RWPE2 (cell line): Measurements from ENCODE around the gene CYP4F8.

ENCODE experiments used
- ATAC-seq: fragments of 200-7000 bp; cut with Tn5 transposase; 3 replicates; pipeline ENCODE4 v1.9.1; 2021; ENCODE audit warnings: low read depth
- DNase-seq: peaks from one replicate; pipeline ENCODE4 v3.0.0-alpha.2; 2020; ENCODE audit warnings: low spot score
- H3K27ac ChIP-seq: fragments of 450-650 bp; 2 replicates; pipeline ENCODE4 v1.5.1; 2017; ENCODE audit warnings: mild to moderate bottlenecking; ENCODE audit not compliant: poor library complexity, severe bottlenecking
- H3K27me3 ChIP-seq: fragments of 250-450 bp; sonication (Bioruptor Pico); 2 replicates; pipeline ENCODE4 v1.5.1; 2021; ENCODE audit warnings: mild to moderate bottlenecking, moderate library complexity; ENCODE audit not compliant: insufficient read depth, poor library complexity, severe bottlenecking
- H3K36me3 ChIP-seq: fragments of 250-450 bp; sonication (Bioruptor Pico); 2 replicates; pipeline ENCODE4 v1.5.1; 2020; ENCODE audit warnings: low read depth, mild to moderate bottlenecking, moderate library complexity
- H3K4me1 ChIP-seq: fragments of 250-450 bp; sonication (Bioruptor Pico); 2 replicates; pipeline ENCODE4 v1.5.1; 2021; ENCODE audit warnings: mild to moderate bottlenecking, moderate library complexity; ENCODE audit not compliant: insufficient read depth, poor library complexity, severe bottlenecking
- H3K4me3 ChIP-seq: fragments of 250-450 bp; sonication (Bioruptor Pico); 2 replicates; pipeline ENCODE4 v1.5.1; 2021; ENCODE audit warnings: mild to moderate bottlenecking, moderate library complexity; ENCODE audit not compliant: severe bottlenecking
- H3K9me3 ChIP-seq: fragments of 250-450 bp; sonication (Bioruptor Pico); 2 replicates; pipeline ENCODE4 v1.5.1; 2021; ENCODE audit warnings: mild to moderate bottlenecking, moderate library complexity; ENCODE audit not compliant: severe bottlenecking
- CTCF ChIP-seq: fragments of 450-650 bp; IDR thresholded peaks from one replicate; pipeline ENCODE4 v1.5.1; 2017; ENCODE audit warnings: mild to moderate bottlenecking, moderate library complexity; ENCODE audit not compliant: poor library complexity, severe bottlenecking

CYP4F8 gene

DNA sequence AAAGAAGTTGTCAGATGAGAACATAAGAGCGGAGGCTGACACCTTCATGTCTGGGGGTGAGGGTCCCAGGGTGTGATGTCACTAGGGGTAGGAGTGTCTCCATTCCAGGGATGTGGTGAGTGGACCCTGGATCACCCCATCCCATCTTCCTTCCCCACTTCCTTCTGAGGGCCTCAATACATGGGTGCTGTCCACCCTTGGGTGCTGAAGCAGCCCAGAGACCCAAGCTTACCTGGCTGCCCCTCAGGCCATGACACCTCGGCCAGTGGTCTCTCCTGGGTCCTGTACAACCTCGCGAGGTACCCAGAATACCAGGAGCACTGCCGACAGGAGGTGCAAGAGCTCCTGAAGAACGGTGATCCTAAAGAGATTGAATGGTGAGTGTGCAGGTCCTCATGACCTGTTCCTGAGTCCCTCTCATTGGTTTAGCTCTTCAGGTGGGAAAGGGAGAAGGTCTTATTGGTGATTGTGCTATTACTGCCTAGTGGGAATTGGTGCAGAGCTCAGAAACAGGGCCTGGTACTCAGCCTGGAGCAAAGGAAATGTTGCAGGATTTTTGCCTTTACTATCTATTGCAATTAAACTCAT, 37.7 kb upstream of the CYP4F8 start:
- Histone ChIP-seq H3K27me3 (peaks cover 5% of the 10 kb centered on the region), H3K4me1 (no peaks in the 10 kb centered on the region), H3K9me3 (no peaks in the 10 kb centered on the region), H3K4me3 (no peak overlapping the region), H3K27ac (no peak overlapping the region), H3K36me3 (no peaks in the 10 kb centered on the region)
- ATAC-seq (no peak), DNase-seq (no peak)
- no peak for TF ChIP-seq CTCF

DNA sequence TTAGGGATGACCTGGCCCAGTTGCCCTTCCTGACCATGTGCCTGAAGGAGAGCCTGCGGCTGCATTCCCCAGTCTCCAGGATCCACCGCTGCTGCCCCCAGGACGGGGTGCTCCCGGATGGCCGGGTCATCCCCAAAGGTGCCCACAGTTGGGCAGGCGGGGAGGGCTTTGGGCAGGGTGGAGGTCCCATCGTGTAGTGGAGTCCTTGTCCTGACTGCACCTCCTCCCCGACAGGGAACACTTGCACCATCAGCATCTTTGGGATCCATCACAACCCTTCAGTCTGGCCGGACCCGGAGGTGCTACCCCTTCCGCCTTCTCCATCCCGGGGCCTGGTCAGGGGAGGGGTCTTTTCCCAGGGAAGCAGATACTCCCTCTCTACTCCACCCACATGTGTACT, 31.7 kb upstream of the CYP4F8 start:
- Histone ChIP-seq H3K27me3 (peaks cover 8% of the 10 kb centered on the region), H3K9me3 (no peaks in the 10 kb centered on the region), H3K36me3 (no peaks in the 10 kb centered on the region), H3K27ac (no peak overlapping the region), H3K4me3 (no peak overlapping the region), H3K4me1 (no peaks in the 10 kb centered on the region)
- ATAC-seq (no peak), DNase-seq (no peak)
- no peak for TF ChIP-seq CTCF

- Histone ChIP-seq H3K36me3 (no peaks in the 10 kb centered on the region), H3K9me3 (no peaks in the 10 kb centered on the region), H3K4me1 (no peaks in the 10 kb centered on the region), H3K27me3 (peaks cover 8% of the 10 kb centered on the region), H3K27ac (no peak overlapping the region), H3K4me3 (no peak overlapping the region)
- no peak for TF ChIP-seq CTCF
- DNase-seq (no peak), ATAC-seq (no peak)
Measured at GRCh38 chr19:15584095-15584494, 30.9 kb upstream of the CYP4F8 start.

DNA sequence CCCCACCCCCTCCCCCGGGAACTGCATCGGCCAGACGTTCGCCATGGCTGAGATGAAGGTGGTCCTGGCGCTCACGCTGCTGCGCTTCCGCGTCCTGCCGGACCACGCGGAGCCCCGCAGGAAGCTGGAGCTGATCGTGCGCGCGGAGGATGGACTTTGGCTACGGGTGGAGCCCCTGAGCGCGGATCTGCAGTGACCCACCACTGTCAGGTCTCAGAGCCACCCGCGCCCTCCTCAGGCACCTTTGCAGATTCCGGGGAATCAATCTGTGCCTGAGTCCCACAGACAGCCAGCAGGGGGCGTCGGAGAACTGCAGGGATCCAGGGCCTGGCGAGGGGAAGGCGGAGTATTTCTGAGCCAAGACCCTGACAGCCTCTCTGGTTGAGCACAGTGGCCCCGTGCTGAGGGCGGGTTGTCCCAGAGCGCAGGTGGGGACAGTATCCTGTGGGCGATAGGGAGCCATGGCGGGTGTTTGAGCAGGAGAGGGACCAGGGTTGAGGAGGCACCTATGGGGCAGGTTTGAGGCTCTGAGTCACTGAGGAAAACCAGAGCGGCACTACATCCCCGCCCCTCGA, 30.4 kb upstream of the CYP4F8 start:
- no peaks in the 10 kb centered on the region for H3K9me3 ChIP-seq
- DNase-seq (no peak), ATAC-seq (peak; percentile 78)
- no peak overlapping the region for H3K27ac ChIP-seq
- peak; percentile 90 for TF ChIP-seq CTCF
- H3K36me3 ChIP-seq = no peaks in the 10 kb centered on the region
- no peak overlapping the region for H3K4me3 ChIP-seq
- H3K4me1 ChIP-seq = no peaks in the 10 kb centered on the region
- peaks cover 8% of the 10 kb centered on the region for H3K27me3 ChIP-seq

GRCh38 chr19:15587663-15588062, 27.4 kb upstream of the CYP4F8 start:
- no peaks in the 10 kb centered on the region for H3K36me3 ChIP-seq
- TF ChIP-seq CTCF = no peak
- no peaks in the 10 kb centered on the region for H3K9me3 ChIP-seq
- H3K4me3 ChIP-seq = no peak overlapping the region
- H3K27me3 ChIP-seq = peaks cover under 1% of the 10 kb centered on the region
- ATAC-seq (no peak), DNase-seq (no peak)
- no peak overlapping the region for H3K27ac ChIP-seq
- H3K4me1 ChIP-seq = no peaks in the 10 kb centered on the region
